IMR-90 (cell line): ENCODE data around the gene SLTM. TPM values are rescaled to one million over a fixed set of nuclear protein-coding genes. Genes with fewer than 3 reads are reported as not detected.
"Not testable (repeated sequence)": the region's sequence is repeated elsewhere in the genome, so short reads cannot be mapped to it uniquely, and the experiment has no call there.

Experiments used
- ATAC-seq: fragments of 200-7000 bp; cut with Tn5 transposase; 2 replicates; pipeline ENCODE4 v1.9.1; 2020; ENCODE audit warnings: low read depth, mild to moderate bottlenecking, moderate library complexity
- BruUV-seq: library from RNA; stranded (reverse); fragments of 400-500 nt; replicated peaks from 2 replicates; lab custom pipeline; 2021; lab: Mats Ljungman, UMichigan
- CTCF ChIA-PET: fragments of 300-600 bp; formaldehyde crosslinking; extraction: SDS; loops from one replicate; lab custom pipeline; 2021; ENCODE audit warnings: antibody characterized with exemption; lab: Yijun Ruan, JAX
- POLR2A ChIA-PET: fragments of 300-600 bp; sonication (Branson Sonifier 250); formaldehyde crosslinking; loops from one replicate; lab custom pipeline; 2022; ENCODE audit warnings: antibody characterized with exemption; ENCODE audit not compliant: unreplicated experiment; lab: Charles Lee
- DNase-seq: peaks from one replicate; pipeline ENCODE4 v3.0.0; 2013
- H2AFZ ChIP-seq: replicated peaks from 2 replicates; pipeline ENCODE3; 2013; ENCODE audit warnings: low read length, mild to moderate bottlenecking; ENCODE audit not compliant: poor library complexity
- H2AK5ac ChIP-seq: 2 replicates; pipeline ENCODE4 v1.6.1; 2013; ENCODE audit warnings: low read depth, low read length, inconsistent platforms
- H2AK9ac ChIP-seq: replicated peaks from 2 replicates; pipeline ENCODE3; 2013; ENCODE audit warnings: mild to moderate bottlenecking, low read depth, low read length, moderate library complexity; ENCODE audit not compliant: poor library complexity
- H2BK120ac ChIP-seq: 2 replicates; pipeline ENCODE4 v1.6.1; 2013; ENCODE audit warnings: low read depth, low read length, inconsistent platforms
- H2BK15ac ChIP-seq: 3 replicates; pipeline ENCODE4 v1.6.1; 2013; ENCODE audit warnings: low read depth, low read length, inconsistent platforms
- H2BK20ac ChIP-seq: 2 replicates; pipeline ENCODE4 v1.6.1; 2013; ENCODE audit warnings: low read depth, mild to moderate bottlenecking, inconsistent platforms, low read length, moderate library complexity
- H2BK5ac ChIP-seq: 2 replicates; pipeline ENCODE4 v1.6.1; 2013; ENCODE audit warnings: mild to moderate bottlenecking, low read depth, low read length, inconsistent platforms; ENCODE audit not compliant: poor library complexity, severe bottlenecking
- H3K14ac ChIP-seq: replicated peaks from 2 replicates; pipeline ENCODE4 v1.6.1; 2013; ENCODE audit warnings: low read depth, low read length, inconsistent platforms
- H3K18ac ChIP-seq: 2 replicates; pipeline ENCODE4 v1.6.1; 2013; ENCODE audit warnings: low read depth, low read length, control low read depth
- H3K23ac ChIP-seq: 2 replicates; pipeline ENCODE4 v1.6.1; 2013; ENCODE audit warnings: low read depth, low read length, inconsistent platforms
- H3K27ac ChIP-seq: 2 replicates; pipeline ENCODE4 v1.5.1; 2013; ENCODE audit warnings: mild to moderate bottlenecking, control low read depth, low read length; ENCODE audit not compliant: insufficient read depth
- H3K27me3 ChIP-seq: 2 replicates; pipeline ENCODE4 v1.6.1; 2013; ENCODE audit warnings: low read length; ENCODE audit not compliant: control insufficient read depth, insufficient read depth
- H3K36me3 ChIP-seq: 2 replicates; pipeline ENCODE4 v1.6.1; 2013; ENCODE audit warnings: low read length, mixed read lengths; ENCODE audit not compliant: control insufficient read depth, insufficient read depth
- H3K4ac ChIP-seq: 2 replicates; pipeline ENCODE4 v1.6.1; 2013; ENCODE audit warnings: low read depth, low read length, inconsistent platforms
- H3K4me1 ChIP-seq: 2 replicates; pipeline ENCODE4 v1.6.1; 2013; ENCODE audit warnings: low read length, mixed read lengths; ENCODE audit not compliant: control insufficient read depth, insufficient read depth
- H3K4me2 ChIP-seq: 2 replicates; pipeline ENCODE4 v1.6.1; 2013; ENCODE audit warnings: low read depth, mild to moderate bottlenecking, control low read depth, low read length, moderate library complexity
- H3K4me3 ChIP-seq: 2 replicates; pipeline ENCODE4 v1.5.1; 2013; ENCODE audit warnings: low read depth, mild to moderate bottlenecking, control low read depth, low read length, moderate library complexity; ENCODE audit not compliant: insufficient read depth
- H3K56ac ChIP-seq: 2 replicates; pipeline ENCODE4 v1.6.1; 2013; ENCODE audit warnings: low read length, inconsistent platforms; ENCODE audit not compliant: insufficient read depth; ENCODE audit errors: extremely low read depth
- H3K79me1 ChIP-seq, 2 experiments: 2 replicates each; pipeline ENCODE4 v1.6.1; 2013; ENCODE audit warnings: low read length in 2 of 2, inconsistent platforms in 1 of 2, low read depth in 1 of 2
- H3K9ac ChIP-seq: 2 replicates; pipeline ENCODE4 v1.6.1; 2013; ENCODE audit warnings: low read depth, low read length, control low read depth
- H3K9me1 ChIP-seq: 2 replicates; pipeline ENCODE4 v1.6.1; 2013; ENCODE audit warnings: low read length, inconsistent platforms; ENCODE audit not compliant: insufficient read depth
- H3K9me3 ChIP-seq: 2 replicates; pipeline ENCODE4 v1.6.1; 2013; ENCODE audit warnings: low read length; ENCODE audit not compliant: control insufficient read depth, insufficient read depth
- H4K20me1 ChIP-seq: 2 replicates; pipeline ENCODE4 v1.6.1; 2013; ENCODE audit warnings: low read length, inconsistent platforms; ENCODE audit not compliant: insufficient read depth
- H4K5ac ChIP-seq: 2 replicates; pipeline ENCODE4 v1.6.1; 2013; ENCODE audit warnings: mild to moderate bottlenecking, low read depth, low read length, control low read depth
- H4K8ac ChIP-seq, 2 experiments: 2 replicates each; pipeline ENCODE4 v1.6.1; 2013; ENCODE audit warnings: low read depth in 2 of 2, low read length in 2 of 2, control low read depth in 1 of 2, inconsistent platforms in 1 of 2
- H4K91ac ChIP-seq: 2 replicates; pipeline ENCODE4 v1.6.1; 2013; ENCODE audit warnings: low read depth, low read length, inconsistent platforms; ENCODE audit not compliant: insufficient read depth
- WGBS, 2 experiments: methylation state at CpG; one replicate each; pipeline versions ENCODE4 v1.1.5 to v1.1.7; 2013; ENCODE audit warnings: missing lambda C conversion rate in 2 of 2; ENCODE audit not compliant: insufficient read length in 1 of 2; ENCODE audit errors: extremely low coverage in 2 of 2; 5-methylcytosine and 5-hydroxymethylcytosine counted together
- dilution Hi-C: fragments of 300-500 bp; cut with HindIII; formaldehyde crosslinking; loops from one replicate; pipeline ENCODE4 v1.14.3; 2018; ENCODE audit warnings: low sequenced_read_pairs; ENCODE audit not compliant: unreplicated experiment
- in situ Hi-C: fragments of 300-500 bp; cut with MboI; formaldehyde crosslinking; loops from 3 replicates; pipeline ENCODE4 v1.14.3; 2019; ENCODE audit warnings: low sequenced_read_pairs, inconsistent platforms, mixed read lengths
- intact Hi-C: fragments of 100-400 bp; cut with micrococcal nuclease; formaldehyde crosslinking; loops from 2 replicates; pipeline ENCODE4 v1.10.0; 2022
- polyA plus RNA-seq, 3 experiments: library from polyadenylated mRNA; depleted of rRNA; stranded (reverse); fragments of >200 nt; gene quantifications; 2 replicates each; pipeline ENCODE4 v1.2.3, GENCODE V29; 2012; ENCODE audit warnings: low replicate concordance in 1 of 3
- total RNA-seq: library from RNA; depleted of rRNA; stranded (reverse); fragments of >200 nt; gene quantifications from 2 replicates; pipeline ENCODE4 v1.2.3, GENCODE V29; 2012

The SLTM gene
- total and polyA plus RNA-seq, 2 of the 4 experiments (the other 2 are of a cell fraction) = 36.0 to 57.6 TPM

DNA sequence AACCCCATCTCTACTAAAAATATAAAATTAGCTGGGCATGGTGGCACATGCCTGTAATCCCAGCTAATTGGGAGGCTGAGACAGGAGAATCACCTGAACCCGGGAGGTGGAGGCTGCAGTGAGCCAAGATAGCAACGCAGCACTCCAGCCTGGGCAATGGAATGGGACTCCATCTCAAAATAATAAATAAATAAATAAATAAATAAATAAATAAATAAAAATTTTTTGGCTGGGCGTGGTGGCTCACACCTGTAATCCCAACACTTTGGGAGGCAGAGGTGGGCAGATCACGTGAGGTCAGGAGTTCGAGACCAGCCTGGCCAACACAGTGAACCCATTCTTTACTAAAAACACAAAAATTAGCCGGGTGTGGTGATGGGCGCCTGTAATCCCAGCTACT, 13.0 kb downstream of the SLTM start:
- H4K91ac ChIP-seq, ATAC-seq, dilution Hi-C loops, H2AFZ ChIP-seq, H3K4ac ChIP-seq, H3K4me3 ChIP-seq, H3K9ac ChIP-seq, H3K14ac ChIP-seq, H3K4me2 ChIP-seq, DNase-seq, H3K56ac ChIP-seq, H2BK20ac ChIP-seq, H2BK120ac ChIP-seq, H3K18ac ChIP-seq, H4K5ac ChIP-seq, H2BK15ac ChIP-seq, in situ Hi-C loops, H2AK9ac ChIP-seq, H2AK5ac ChIP-seq, H3K27ac ChIP-seq, H3K9me3 ChIP-seq, H3K27me3 ChIP-seq, H2BK5ac ChIP-seq, intact Hi-C loops, H3K23ac ChIP-seq, BruUV-seq, H4K8ac ChIP-seq, H3K9me1 ChIP-seq, H3K36me3 ChIP-seq, POLR2A ChIA-PET: not testable (repeated sequence)
- Histone ChIP-seq H3K4me1 (peaks cover 10% of the 10 kb centered on the region), H4K20me1 (peaks cover 38% of the 10 kb centered on the region), H3K79me1 (peaks cover 46 to 73% of the 10 kb centered on the region in 2 experiments)
- CTCF ChIA-PET = interaction anchor here (0.6 to 1.3 kb wide), 2 partner anchors 11 to 17 kb away, joined by 3 to 7 read pairs; no protein-coding TSS in a partner anchor
- 100% methylated on average over 2 of the region's 7 CpGs; no CpG with 5 or more reads in 1 of the 2 experiments for WGBS, 2 experiments
